GM18526 (cell line): Measurements from ENCODE around the gene IL23R.

Experiments used
- POLR2A ChIP-seq: IDR thresholded peaks from 3 replicates; pipeline ENCODE4 v1.6.1; 2011; ENCODE audit not compliant: insufficient read length; ENCODE audit errors: extremely low read depth

The IL23R gene

GRCh38 chr1:67290236-67290635 is 124.0 kb downstream of the IL23R start:
- no peak for TF ChIP-seq POLR2A

GRCh38 chr1:67294836-67295617 is 128.8 kb downstream of the IL23R start:
- TF ChIP-seq POLR2A, result no peak

DNA sequence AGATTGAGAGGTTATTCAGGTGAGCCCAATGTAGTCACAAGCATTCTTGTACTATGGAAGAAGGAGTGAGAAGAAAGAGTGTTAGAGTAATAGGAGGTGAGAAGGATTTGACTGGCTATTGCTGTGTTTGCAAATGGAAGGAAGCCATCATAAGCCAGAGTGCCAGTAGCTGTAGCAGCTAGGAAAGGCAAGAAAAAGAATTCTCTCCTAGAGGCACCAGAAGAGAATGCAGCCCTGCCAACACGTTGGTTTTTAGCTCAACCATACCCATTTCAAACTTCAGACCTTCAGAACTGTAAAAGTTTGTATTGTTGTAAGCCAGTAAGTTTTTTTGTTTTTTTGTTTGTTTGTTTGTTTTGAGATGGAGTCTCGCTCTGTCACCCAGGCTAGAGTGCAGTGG is 132.5 kb downstream of the IL23R start:
- TF ChIP-seq POLR2A, result no peak

GRCh38 chr1:67299296-67299695 is 133.0 kb downstream of the IL23R start:
- no peak for TF ChIP-seq POLR2A

DNA sequence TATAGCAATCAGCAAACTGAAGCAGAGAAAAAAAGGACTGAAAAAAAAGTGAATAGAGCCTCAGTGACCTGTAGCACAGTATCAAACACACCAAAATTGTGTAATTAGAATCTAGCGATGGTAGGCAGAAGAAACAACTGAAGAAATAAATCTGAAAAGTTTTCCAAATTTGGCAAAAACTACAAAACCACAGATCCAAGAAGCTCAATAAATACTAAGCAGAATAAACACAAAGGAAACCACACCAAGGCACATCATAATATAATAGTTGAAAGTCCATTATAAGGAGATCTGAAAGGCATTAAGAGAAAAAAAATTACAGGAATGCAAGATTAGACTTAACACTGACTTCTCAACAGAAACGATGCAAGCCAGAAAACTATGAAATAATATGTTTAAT is 134.3 kb downstream of the IL23R start:
- TF ChIP-seq POLR2A, result no peak

DNA sequence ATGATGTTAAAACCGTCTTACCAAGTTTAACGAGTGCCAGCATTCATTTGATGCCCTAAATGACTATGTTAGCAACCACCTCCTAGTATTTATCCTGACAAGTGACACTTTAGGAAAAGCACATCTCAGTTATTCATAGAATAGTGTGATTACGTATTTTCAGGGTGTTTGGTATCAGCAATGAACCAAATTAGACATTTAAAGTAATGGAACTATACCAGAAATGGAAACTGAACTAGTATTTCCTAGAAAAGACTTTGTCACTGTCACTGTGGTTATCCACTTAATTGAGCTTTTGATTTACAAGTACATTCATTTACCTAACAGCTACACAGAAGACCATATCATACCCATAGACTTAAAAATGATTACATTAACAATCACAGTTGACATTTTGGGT is 137.8 kb downstream of the IL23R start:
- no peak for TF ChIP-seq POLR2A

DNA sequence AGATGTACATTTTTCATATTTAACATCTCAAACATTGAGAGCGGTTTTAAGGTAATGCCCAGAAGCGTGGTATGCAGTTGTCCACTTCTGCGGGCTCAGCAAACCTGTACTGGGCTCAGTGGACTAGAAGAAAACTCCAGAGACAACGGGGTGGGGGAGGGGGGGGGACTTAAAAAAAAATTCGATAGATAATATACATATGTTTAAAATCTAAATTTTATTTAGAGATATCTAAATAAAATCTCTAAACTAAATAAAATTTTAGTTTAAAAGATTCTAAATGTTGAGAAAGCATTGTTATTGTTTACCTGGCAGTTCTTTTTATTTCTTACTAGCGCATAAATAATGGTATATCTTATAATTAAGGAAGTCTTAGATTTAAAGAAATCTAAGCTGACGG is 140.3 kb downstream of the IL23R start:
- no peak for TF ChIP-seq POLR2A

DNA sequence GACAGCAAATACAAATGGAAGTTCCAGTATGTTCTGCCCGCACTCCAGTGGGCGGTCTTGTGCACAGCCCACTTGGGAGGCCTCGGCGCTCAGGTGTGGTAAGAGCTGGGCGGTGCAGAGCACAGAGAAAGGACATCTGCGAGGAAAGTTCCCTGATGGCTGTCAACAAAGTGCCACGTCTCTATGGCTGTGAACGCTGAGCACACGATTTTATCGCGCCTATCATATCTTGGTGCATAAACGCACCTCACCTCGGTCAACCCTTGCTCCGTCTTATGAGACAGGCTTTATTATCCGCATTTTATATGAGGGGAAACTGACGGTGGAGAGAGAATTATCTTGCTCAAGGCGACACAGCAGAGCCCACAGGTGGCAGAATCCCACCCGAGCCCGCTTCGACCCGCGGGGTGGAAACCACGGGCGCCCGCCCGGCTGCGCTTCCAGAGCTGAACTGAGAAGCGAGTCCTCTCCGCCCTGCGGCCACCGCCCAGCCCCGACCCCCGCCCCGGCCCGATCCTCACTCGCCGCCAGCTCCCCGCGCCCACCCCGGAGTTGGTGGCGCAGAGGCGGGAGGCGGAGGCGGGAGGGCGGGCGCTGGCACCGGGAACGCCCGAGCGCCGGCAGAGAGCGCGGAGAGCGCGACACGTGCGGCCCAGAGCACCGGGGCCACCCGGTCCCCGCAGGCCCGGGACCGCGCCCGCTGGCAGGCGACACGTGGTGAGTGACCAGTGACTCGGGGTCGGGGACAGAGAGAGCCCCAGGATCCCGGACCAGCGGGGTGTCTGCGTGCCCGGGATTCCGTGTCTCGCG is 141.2 kb downstream of the IL23R start, which contains the start of gene IL12RB2:
TSS of gene IL12RB2 (plus strand) at position 623 of the 810 bp plus-strand sequence. CDS start 12,496 bp downstream, outside the sequence.
- no peak for TF ChIP-seq POLR2A

DNA sequence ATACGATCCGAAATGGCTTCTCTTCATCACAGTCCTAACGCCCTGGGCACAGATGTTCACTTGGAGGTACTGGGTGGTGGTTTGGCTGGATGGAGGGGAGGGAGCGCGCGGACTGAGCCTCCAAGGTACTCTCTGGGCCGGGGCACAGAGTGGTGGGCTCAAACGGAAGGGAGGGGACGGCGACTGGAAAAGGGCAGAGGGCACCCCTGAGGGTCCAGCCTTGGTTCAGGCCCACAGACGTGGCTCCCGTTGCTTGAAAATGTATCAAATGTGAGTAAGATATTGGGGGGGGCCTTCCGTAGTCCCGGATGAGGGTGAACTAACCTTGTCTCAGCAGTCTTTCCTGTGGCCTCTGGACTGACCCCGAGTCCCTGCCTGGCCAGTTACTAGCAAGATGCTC is 141.9 kb downstream of the IL23R start:
- no peak for TF ChIP-seq POLR2A
